HCT116 (cell line): ENCODE data around the gene DYRK2. TPM values are rescaled to one million over a fixed set of nuclear protein-coding genes. Genes with fewer than 3 reads are reported as not detected.

ENCODE experiments used
- ATAC-seq: fragments of 200-7000 bp; cut with Tn5 transposase; 2 replicates; pipeline ENCODE4 v1.9.1; 2020; ENCODE audit warnings: mild to moderate bottlenecking, moderate library complexity
- BruUV-seq: library from RNA; stranded (reverse); fragments of 400-500 nt; replicated peaks from 2 replicates; lab custom pipeline; 2021; lab: Mats Ljungman, UMichigan
- CTCF ChIA-PET: fragments of 300-600 bp; sonication (Branson Sonifier 250); formaldehyde crosslinking; loops from one replicate; lab custom pipeline; 2021; ENCODE audit warnings: antibody characterized with exemption; lab: Charles Lee
- POLR2A ChIA-PET: fragments of 300-600, 350-600 bp; sonication (Branson Sonifier 250); formaldehyde crosslinking; loops from one replicate; lab custom pipeline; 2021; ENCODE audit warnings: antibody characterized with exemption; lab: Charles Lee
- RAD21 ChIA-PET, 2 experiments: fragments of 300-600 bp; sonication (Branson Sonifier 250); formaldehyde crosslinking; loops; one replicate each; lab custom pipeline; 2023; ENCODE audit warnings: low total read pairs in 2 of 2; ENCODE audit not compliant: uncharacterized antibody in 2 of 2, unreplicated experiment in 2 of 2, low non-redundant PET in 1 of 2; lab: Charles Lee
- DNase-seq: peaks from one replicate; pipeline ENCODE4 v3.0.0-alpha.2; 2010; ENCODE audit warnings: low read depth, low spot score
- H2AFZ ChIP-seq: fragments of 200-600 bp; shearing (Covaris generic), sonication (generic); 2 replicates; pipeline ENCODE4 v1.6.1; 2017; ENCODE audit warnings: low read depth, mixed run types, mixed read lengths, antibody characterized with exemption, low read length; ENCODE audit not compliant: poor library complexity, severe bottlenecking
- H3K27ac ChIP-seq: 2 replicates; pipeline ENCODE4 v1.5.1; 2012; ENCODE audit warnings: low read depth, low read length
- H3K27me3 ChIP-seq: fragments of 200-600 bp; sonication (generic); 2 replicates; pipeline ENCODE4 v1.6.1; 2016; ENCODE audit warnings: mixed run types, low read length, mixed read lengths; ENCODE audit not compliant: insufficient read depth
- H3K36me3 ChIP-seq, 2 experiments: fragments of 200-500 bp in 1 of 2; fragments of 200-600 bp in 1 of 2; sonication (Bioruptor generic) in 1 of 2; sonication (generic) in 1 of 2; 2 replicates each; pipeline versions ENCODE4 v1.5.1 to v1.6.1; 2014 to 2016; ENCODE audit warnings: low read length in 2 of 2, inconsistent platforms in 1 of 2, mixed read lengths in 1 of 2, mixed run types in 1 of 2; ENCODE audit not compliant: insufficient read depth in 2 of 2, control insufficient read depth in 1 of 2
- H3K4me1 ChIP-seq, 2 experiments: fragments of 200-600 bp in 1 of 2; sonication (generic) in 1 of 2; 2 replicates each; pipeline versions ENCODE4 v1.5.1 to v1.6.1; 2012 to 2017; ENCODE audit warnings: low read length in 2 of 2, inconsistent platforms in 1 of 2, mild to moderate bottlenecking in 1 of 2, mixed read lengths in 1 of 2, mixed run types in 1 of 2, moderate library complexity in 1 of 2; ENCODE audit not compliant: insufficient read depth in 2 of 2, control insufficient read depth in 1 of 2
- H3K4me2 ChIP-seq: fragments of 200-600 bp; sonication (generic); 2 replicates; pipeline ENCODE4 v1.6.1; 2017; ENCODE audit warnings: mixed run types, low read length, mixed read lengths
- H3K4me3 ChIP-seq, 2 experiments: fragments of 200-600 bp in 1 of 2; sonication (generic) in 1 of 2; replicated peaks in 1 of 2; 2 replicates each; pipeline ENCODE4 v1.5.1; 2011 to 2016; ENCODE audit warnings: low read length in 2 of 2, control low read depth in 1 of 2, low read depth in 1 of 2, mild to moderate bottlenecking in 1 of 2, mixed read lengths in 1 of 2, mixed run types in 1 of 2
- H3K79me2 ChIP-seq: fragments of 200-600 bp; sonication (generic); 2 replicates; pipeline ENCODE4 v1.6.1; 2017; ENCODE audit warnings: mild to moderate bottlenecking, mixed run types, low read length, moderate library complexity, mixed read lengths; ENCODE audit not compliant: insufficient read depth
- H3K9ac ChIP-seq: fragments of 200-600 bp; sonication (generic); 2 replicates; pipeline ENCODE4 v1.6.1; 2016; ENCODE audit warnings: low read length, mixed read lengths
- H3K9me2 ChIP-seq: fragments of 200-600 bp; sonication (generic), shearing (Covaris generic); 2 replicates; pipeline ENCODE4 v1.6.1; 2017; ENCODE audit warnings: mixed run types, mild to moderate bottlenecking, moderate library complexity; ENCODE audit not compliant: insufficient read depth
- H3K9me3 ChIP-seq, 2 experiments: fragments of 200-500 bp in 1 of 2; fragments of 200-600 bp in 1 of 2; sonication (Bioruptor generic) in 1 of 2; sonication (generic) in 1 of 2; 2 replicates each; pipeline ENCODE4 v1.6.1; 2014 to 2017; ENCODE audit warnings: low read length in 2 of 2, mixed read lengths in 2 of 2, inconsistent platforms in 1 of 2, low read depth in 1 of 2, mild to moderate bottlenecking in 1 of 2, mixed run types in 1 of 2, moderate library complexity in 1 of 2; ENCODE audit not compliant: control insufficient read depth in 1 of 2, insufficient read depth in 1 of 2
- H4K20me1 ChIP-seq: fragments of 200-600 bp; sonication (generic), shearing (Covaris generic); 2 replicates; pipeline ENCODE4 v1.6.1; 2017; ENCODE audit warnings: mixed run types, mild to moderate bottlenecking, moderate library complexity; ENCODE audit not compliant: insufficient read depth
- EGR1 ChIP-seq: IDR thresholded peaks from 2 replicates; pipeline ENCODE4 v1.6.1; 2012; ENCODE audit warnings: low read depth
- ELF1 ChIP-seq: IDR thresholded peaks from 2 replicates; pipeline ENCODE4 v1.6.1; 2012; ENCODE audit warnings: low read depth, borderline replicate concordance
- FOSL1 ChIP-seq: IDR thresholded peaks from 2 replicates; pipeline ENCODE4 v1.6.1; 2012; ENCODE audit warnings: low read depth
- JUND ChIP-seq: IDR thresholded peaks from 2 replicates; pipeline ENCODE4 v1.6.1; 2012
- POLR2AphosphoS5 ChIP-seq: IDR thresholded peaks from 2 replicates; pipeline ENCODE4 v1.6.1; 2011; ENCODE audit warnings: mild to moderate bottlenecking, low read depth, low read length, moderate library complexity
- RAD21 ChIP-seq: IDR thresholded peaks from 2 replicates; pipeline ENCODE4 v1.6.1; 2012; ENCODE audit warnings: low read depth, mild to moderate bottlenecking
- SP1 ChIP-seq: IDR thresholded peaks from 2 replicates; pipeline ENCODE4 v1.6.1; 2012; ENCODE audit warnings: low read depth
- YY1 ChIP-seq: IDR thresholded peaks from 2 replicates; pipeline ENCODE4 v1.6.1; 2011; ENCODE audit warnings: low read length, low read depth, moderate library complexity, mild to moderate bottlenecking; ENCODE audit not compliant: insufficient replicate concordance; ENCODE audit errors: extremely low read depth
- ZFX ChIP-seq: fragments of 450-650 bp; IDR thresholded peaks from 2 replicates; pipeline ENCODE4 v1.6.1; 2017
- intact Hi-C: fragments of 100-400 bp; cut with micrococcal nuclease; formaldehyde crosslinking; loops from 2 replicates; pipeline ENCODE4 v1.10.0; 2022
- total RNA-seq: library from RNA; stranded (reverse); gene quantifications from one replicate; pipeline ENCODE4 v1.2.1, GENCODE V29; 2021; ENCODE audit not compliant: unreplicated experiment
- TF ChIP-seq, protein P1 (sequence below): IDR thresholded peaks from 2 replicates; pipeline ENCODE4 v1.6.1; 2012
- TF ChIP-seq, protein P2 (sequence below): IDR thresholded peaks from 2 replicates; pipeline ENCODE4 v1.6.1; 2012; ENCODE audit warnings: low read depth
- TF ChIP-seq, protein P3 (sequence below): IDR thresholded peaks from 2 replicates; pipeline ENCODE4 v1.6.1; 2012
- TF ChIP-seq, protein P4 (sequence below): IDR thresholded peaks from 2 replicates; pipeline ENCODE4 v1.6.1; 2011; ENCODE audit warnings: mild to moderate bottlenecking, low read length, moderate library complexity; ENCODE audit not compliant: insufficient replicate concordance; ENCODE audit errors: extremely low read depth

The DYRK2 gene
- total RNA-seq, 1 experiment from 2014 or later: 28.7 TPM

DNA sequence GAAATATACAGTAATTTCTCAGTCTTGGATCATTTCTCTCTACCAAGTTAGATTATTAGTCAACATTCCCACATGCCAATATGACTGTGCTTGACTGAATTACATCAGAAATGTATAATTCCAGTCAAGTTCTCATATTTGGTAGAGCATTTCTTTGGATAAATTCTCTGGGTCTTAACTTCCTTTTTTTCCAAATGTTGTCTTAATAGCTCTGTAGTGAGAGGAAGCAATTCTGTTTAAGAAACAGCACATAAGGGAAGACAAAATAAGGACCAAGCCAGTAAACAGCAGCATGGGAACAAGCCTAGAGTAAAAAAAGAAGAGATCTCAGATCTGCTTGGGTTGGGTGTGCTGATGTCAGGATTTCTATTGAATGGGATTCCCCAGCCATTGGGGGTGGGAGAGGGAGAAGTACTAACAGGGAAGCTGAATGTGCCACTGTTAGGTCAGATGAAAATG, 14.2 kb upstream of the DYRK2 start:
- intact Hi-C loops: no loop called here

DNA sequence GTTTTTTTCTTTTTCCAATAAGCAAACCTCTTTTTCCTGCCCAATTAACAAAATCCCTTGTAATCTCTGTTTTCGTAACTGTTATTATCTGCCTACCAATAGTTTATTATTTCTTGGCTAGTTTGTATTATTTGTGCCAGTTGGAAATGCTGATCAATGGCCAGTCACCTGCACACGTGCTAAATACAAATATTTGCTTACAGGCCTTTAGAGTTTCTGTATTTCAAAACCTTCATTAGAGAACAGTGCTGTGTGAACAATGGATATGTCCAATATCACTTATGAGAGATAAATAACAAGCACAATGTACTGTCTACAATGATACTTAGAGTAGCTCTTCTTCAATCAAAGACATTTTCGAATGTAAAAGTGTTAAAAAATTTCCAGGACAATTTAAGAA, 10.8 kb upstream of the DYRK2 start:
- ATAC-seq: no peak
- CTCF ChIA-PET: no interaction called here
- TF ChIP-seq, protein P1, sequence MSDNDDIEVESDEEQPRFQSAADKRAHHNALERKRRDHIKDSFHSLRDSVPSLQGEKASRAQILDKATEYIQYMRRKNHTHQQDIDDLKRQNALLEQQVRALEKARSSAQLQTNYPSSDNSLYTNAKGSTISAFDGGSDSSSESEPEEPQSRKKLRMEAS: no peak
- TF ChIP-seq SP1: no peak
- TF ChIP-seq EGR1: no peak
- TF ChIP-seq ELF1: no peak
- no peak for TF ChIP-seq POLR2AphosphoS5
- TF ChIP-seq, protein P2, sequence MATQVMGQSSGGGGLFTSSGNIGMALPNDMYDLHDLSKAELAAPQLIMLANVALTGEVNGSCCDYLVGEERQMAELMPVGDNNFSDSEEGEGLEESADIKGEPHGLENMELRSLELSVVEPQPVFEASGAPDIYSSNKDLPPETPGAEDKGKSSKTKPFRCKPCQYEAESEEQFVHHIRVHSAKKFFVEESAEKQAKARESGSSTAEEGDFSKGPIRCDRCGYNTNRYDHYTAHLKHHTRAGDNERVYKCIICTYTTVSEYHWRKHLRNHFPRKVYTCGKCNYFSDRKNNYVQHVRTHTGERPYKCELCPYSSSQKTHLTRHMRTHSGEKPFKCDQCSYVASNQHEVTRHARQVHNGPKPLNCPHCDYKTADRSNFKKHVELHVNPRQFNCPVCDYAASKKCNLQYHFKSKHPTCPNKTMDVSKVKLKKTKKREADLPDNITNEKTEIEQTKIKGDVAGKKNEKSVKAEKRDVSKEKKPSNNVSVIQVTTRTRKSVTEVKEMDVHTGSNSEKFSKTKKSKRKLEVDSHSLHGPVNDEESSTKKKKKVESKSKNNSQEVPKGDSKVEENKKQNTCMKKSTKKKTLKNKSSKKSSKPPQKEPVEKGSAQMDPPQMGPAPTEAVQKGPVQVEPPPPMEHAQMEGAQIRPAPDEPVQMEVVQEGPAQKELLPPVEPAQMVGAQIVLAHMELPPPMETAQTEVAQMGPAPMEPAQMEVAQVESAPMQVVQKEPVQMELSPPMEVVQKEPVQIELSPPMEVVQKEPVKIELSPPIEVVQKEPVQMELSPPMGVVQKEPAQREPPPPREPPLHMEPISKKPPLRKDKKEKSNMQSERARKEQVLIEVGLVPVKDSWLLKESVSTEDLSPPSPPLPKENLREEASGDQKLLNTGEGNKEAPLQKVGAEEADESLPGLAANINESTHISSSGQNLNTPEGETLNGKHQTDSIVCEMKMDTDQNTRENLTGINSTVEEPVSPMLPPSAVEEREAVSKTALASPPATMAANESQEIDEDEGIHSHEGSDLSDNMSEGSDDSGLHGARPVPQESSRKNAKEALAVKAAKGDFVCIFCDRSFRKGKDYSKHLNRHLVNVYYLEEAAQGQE: no peak
- TF ChIP-seq JUND: no peak
- no peak for TF ChIP-seq YY1
- no peak for TF ChIP-seq FOSL1

More for the DNA sequence above, 14.2 kb upstream of the DYRK2 start:
- Histone ChIP-seq H3K27me3 (no peaks in the 10 kb centered on the region), H3K27ac (no peak overlapping the region), H3K4me1 (peaks cover 0 to 5% of the 10 kb centered on the region in 2 experiments; a peak in 1 of 4 replicates), H3K79me2 (no peaks in the 10 kb centered on the region), H3K4me2 (no peak overlapping the region), H3K9ac (no peak overlapping the region), H2AFZ (no peak overlapping the region), H4K20me1 (no peaks in the 10 kb centered on the region), H3K9me2 (no peaks in the 10 kb centered on the region), H3K4me3 (no peak overlapping the region), H3K9me3 (no peaks in the 10 kb centered on the region), H3K36me3 (no peaks in the 10 kb centered on the region)
- TF ChIP-seq, protein P1: no peak
- TF ChIP-seq, protein P3, sequence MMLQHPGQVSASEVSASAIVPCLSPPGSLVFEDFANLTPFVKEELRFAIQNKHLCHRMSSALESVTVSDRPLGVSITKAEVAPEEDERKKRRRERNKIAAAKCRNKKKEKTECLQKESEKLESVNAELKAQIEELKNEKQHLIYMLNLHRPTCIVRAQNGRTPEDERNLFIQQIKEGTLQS: no peak
- TF ChIP-seq ZFX (no peak), RAD21 (no peak), YY1 (no peak)
- TF ChIP-seq, protein P4, sequence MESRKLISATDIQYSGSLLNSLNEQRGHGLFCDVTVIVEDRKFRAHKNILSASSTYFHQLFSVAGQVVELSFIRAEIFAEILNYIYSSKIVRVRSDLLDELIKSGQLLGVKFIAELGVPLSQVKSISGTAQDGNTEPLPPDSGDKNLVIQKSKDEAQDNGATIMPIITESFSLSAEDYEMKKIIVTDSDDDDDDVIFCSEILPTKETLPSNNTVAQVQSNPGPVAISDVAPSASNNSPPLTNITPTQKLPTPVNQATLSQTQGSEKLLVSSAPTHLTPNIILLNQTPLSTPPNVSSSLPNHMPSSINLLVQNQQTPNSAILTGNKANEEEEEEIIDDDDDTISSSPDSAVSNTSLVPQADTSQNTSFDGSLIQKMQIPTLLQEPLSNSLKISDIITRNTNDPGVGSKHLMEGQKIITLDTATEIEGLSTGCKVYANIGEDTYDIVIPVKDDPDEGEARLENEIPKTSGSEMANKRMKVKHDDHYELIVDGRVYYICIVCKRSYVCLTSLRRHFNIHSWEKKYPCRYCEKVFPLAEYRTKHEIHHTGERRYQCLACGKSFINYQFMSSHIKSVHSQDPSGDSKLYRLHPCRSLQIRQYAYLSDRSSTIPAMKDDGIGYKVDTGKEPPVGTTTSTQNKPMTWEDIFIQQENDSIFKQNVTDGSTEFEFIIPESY: no peak
- BruUV-seq: no TSS peak
- no peak for DNase-seq
- RAD21 ChIA-PET: no interaction called here
- POLR2A ChIA-PET: interaction anchor here (0.6 kb wide), 1 partner anchor 1425 kb away, joined by 3 read pairs; no protein-coding TSS in a partner anchor
- no peak for ATAC-seq
- CTCF ChIA-PET: no interaction called here

More for the DNA sequence above, 10.8 kb upstream of the DYRK2 start:
- no peaks in the 10 kb centered on the region for H3K9me2 ChIP-seq
- intact Hi-C loops: no loop called here
- H3K27me3 ChIP-seq: peaks cover 4% of the 10 kb centered on the region; the same call in 1 of the 2 replicates
- no peaks in the 10 kb centered on the region for H3K79me2 ChIP-seq
- ChIA-PET RAD21 (no interaction called here), POLR2A (no interaction called here)
- no peaks in the 10 kb centered on the region for H3K4me1 ChIP-seq
- H3K9ac ChIP-seq: no peak overlapping the region
- no peak overlapping the region for H2AFZ ChIP-seq
- no peak for DNase-seq
- H3K4me2 ChIP-seq: no peak overlapping the region
- H3K27ac ChIP-seq: no peak overlapping the region
- no peaks in the 10 kb centered on the region for H4K20me1 ChIP-seq
- H3K9me3 ChIP-seq: no peaks in the 10 kb centered on the region
- no peaks in the 10 kb centered on the region for H3K36me3 ChIP-seq
- H3K4me3 ChIP-seq: no peak overlapping the region
- BruUV-seq: no TSS peak
